Measurements from ENCODE around the gene ARHGEF39.
"Not testable (repeated sequence)": the region's sequence is repeated elsewhere in the genome, so short reads cannot be mapped to it uniquely, and the experiment has no call there.

Gene ARHGEF39

DNA sequence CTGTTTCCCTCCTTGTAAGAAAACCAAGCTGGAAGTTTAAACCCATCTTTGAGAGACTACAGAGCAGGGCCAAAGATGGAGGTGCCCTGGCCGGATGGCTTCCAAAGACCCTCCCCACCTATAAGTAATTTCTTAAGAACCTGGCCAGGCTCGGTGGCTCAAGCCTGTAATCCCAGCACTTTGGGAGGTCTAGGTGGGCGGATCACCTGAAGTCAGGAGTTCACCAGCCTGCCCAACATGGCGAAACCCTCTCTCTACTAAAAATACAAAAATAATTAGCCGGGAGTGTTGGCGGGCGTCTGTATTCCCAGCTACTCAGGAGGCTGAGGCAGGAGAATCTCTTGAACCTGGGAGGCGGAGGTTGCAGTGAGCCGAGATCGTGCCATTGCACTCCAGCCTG, 19.3 kb downstream of the ARHGEF39 start:
- H3K36me3 Mint-ChIP-seq; H3K9me3 Mint-ChIP-seq; ATAC-seq (ENCODE audit: low read depth); DNase-seq (ENCODE audit: low spot score in 2 of 2); H3K27me3 Mint-ChIP-seq: not testable (repeated sequence)
- peak overlapping the region; percentile 91 for H3K4me3 Mint-ChIP-seq
- H3K4me1 Mint-ChIP-seq = peaks cover 42% of the 10 kb centered on the region
- H3K27ac Mint-ChIP-seq = peak overlapping the region; percentile 95

DNA sequence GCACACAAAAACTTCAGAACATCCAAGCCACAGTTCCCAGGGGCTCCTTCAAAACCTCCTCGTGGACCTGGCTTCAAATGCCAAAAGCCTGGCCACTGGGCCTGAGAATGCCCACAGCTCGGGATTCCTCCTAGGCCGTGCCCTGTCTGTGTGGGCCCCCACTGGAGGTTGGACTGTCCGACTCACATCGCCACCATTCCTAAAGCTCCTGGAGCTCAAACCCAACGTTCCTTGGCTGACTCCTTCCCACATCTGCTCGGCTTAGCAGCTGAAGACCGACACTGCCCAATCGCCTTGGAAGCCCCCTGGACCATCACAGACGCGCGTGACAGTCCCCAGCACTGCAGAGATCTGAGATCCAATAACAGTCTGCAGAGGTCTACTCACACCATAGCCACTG, 21.9 kb downstream of the ARHGEF39 start:
- Mint-ChIP-seq H3K27me3 (no peaks in the 10 kb centered on the region), H3K27ac (no peak overlapping the region), H3K4me3 (no peak overlapping the region), H3K36me3 (peaks cover 8% of the 10 kb centered on the region), H3K4me1 (peaks cover 41% of the 10 kb centered on the region), H3K9me3 (no peaks in the 10 kb centered on the region)
- ATAC-seq (ENCODE audit: low read depth) (no peak), DNase-seq (ENCODE audit: low spot score in 2 of 2) (no peak)

DNA sequence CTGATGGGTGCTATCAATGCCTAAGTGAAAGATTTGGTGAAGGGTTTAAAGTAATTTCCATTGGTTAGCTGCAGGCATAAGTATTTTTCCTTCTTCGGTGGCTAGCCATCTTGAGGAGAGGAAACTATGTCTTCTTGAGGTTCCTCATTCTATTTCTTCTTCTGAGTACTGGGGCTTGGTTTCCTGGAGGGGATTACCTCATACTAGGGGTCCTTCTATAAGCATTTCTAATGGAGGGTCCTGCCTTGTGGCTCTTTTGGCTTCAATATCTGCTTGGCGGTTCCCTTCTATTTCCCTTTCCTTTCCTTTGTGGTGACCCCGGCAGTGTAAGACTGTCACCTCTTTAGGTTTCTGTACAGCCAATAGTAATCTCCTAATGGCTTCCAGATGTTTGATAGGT, 23.5 kb downstream of the ARHGEF39 start:
- not testable (repeated sequence) for DNase-seq (ENCODE audit: low spot score in 2 of 2); H3K9me3 Mint-ChIP-seq; ATAC-seq (ENCODE audit: low read depth); H3K36me3 Mint-ChIP-seq; H3K27me3 Mint-ChIP-seq
- Mint-ChIP-seq H3K4me3 (peak overlapping the region; percentile 24), H3K4me1 (peaks cover 49% of the 10 kb centered on the region), H3K27ac (peak overlapping the region; percentile 55)

DNA sequence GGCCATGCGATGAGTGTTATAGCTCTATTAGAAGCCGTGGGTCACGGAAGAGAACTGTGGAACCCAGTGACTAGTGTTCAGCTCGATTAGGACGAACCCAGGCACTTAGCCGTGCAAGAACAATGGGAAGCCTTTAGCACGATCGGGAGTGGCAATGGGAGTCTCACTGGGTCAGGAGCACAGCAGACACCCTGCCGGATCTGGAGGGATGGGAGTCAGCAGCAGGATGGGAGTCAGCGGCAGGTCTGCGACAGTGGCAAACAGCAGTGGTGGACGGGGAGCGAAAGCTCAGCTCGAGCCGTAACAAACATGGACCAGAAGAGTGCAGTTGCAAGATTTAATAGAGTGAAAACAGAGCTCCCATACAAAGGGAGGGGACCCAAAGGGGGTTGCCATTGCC, 24.6 kb downstream of the ARHGEF39 start:
- H3K9me3 Mint-ChIP-seq; H3K4me3 Mint-ChIP-seq; H3K27me3 Mint-ChIP-seq; H3K36me3 Mint-ChIP-seq; DNase-seq (ENCODE audit: low spot score in 2 of 2); ATAC-seq (ENCODE audit: low read depth); H3K27ac Mint-ChIP-seq: not testable (repeated sequence)
- H3K4me1 Mint-ChIP-seq = peaks cover 55% of the 10 kb centered on the region

DNA sequence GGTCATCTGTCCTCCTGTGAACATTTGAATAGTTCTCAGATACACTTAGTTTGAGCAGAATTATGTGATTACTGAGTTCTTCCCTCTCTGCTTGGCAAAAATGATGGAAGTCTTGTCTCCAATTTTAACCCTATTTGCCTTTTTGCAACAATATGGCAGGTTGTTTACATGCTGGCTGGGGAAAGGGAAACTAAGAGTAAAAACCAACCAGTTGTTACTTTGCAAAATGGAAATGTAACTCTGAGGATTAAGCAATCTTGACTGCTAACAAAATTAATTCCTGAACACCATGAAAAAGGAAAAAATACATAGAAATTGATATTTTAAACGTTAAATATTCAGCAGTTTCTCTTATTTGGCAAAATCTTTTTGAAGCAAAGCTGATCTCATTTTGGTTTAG, 25.4 kb downstream of the ARHGEF39 start:
- no peaks in the 10 kb centered on the region for H3K27me3 Mint-ChIP-seq
- ATAC-seq (ENCODE audit: low read depth) = no peak
- H3K9me3 Mint-ChIP-seq = no peaks in the 10 kb centered on the region
- DNase-seq (ENCODE audit: low spot score in 2 of 2) = no peak
- no peak overlapping the region for H3K27ac Mint-ChIP-seq
- peak overlapping the region; percentile 14 for H3K4me3 Mint-ChIP-seq
- H3K4me1 Mint-ChIP-seq = peaks cover 57% of the 10 kb centered on the region
- peaks cover 8% of the 10 kb centered on the region for H3K36me3 Mint-ChIP-seq

DNA sequence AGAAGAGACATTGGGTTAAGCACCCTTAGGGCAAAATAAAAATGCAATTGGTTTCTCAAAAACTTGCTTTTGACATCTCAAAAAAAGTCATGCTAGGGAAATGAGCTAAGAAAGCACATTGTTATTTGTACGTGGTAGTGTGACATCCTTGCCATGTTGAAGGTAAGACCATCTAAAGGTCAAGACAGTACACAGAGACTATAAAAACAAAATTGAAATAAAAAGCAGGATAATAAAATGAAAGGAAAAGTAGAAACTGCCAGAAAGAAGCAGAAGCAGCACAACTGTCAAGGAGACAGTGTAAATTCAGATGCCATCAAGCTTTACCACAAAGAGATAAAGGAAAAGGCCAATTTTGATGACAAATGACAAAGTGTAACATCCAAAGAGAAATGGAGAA, 25.8 kb downstream of the ARHGEF39 start:
- Mint-ChIP-seq H3K4me3 (peak overlapping the region; percentile 14), H3K4me1 (peaks cover 58% of the 10 kb centered on the region)
- H3K27ac Mint-ChIP-seq; H3K27me3 Mint-ChIP-seq; ATAC-seq (ENCODE audit: low read depth); DNase-seq (ENCODE audit: low spot score in 2 of 2); H3K36me3 Mint-ChIP-seq; H3K9me3 Mint-ChIP-seq: not testable (repeated sequence)

DNA sequence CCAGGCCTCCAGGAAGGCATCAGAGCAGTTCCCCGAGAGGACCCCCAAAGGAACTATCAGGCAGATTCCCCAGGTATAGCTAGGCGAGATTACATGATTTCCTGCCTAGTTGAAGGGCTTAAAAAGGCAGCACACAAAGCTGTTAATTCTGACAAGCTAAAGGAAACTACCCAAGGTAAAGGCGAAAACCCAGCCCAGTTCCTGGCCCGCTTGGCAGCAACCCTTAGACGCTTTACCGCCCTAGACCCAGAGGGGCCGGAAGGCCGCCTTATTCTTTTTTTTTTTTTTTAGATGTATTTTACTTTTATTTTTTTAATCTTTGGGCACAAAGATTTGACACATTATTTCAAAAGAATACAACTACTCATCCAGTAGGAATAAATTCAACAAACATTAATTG, 26.2 kb downstream of the ARHGEF39 start:
- not testable (repeated sequence) for DNase-seq (ENCODE audit: low spot score in 2 of 2); H3K27me3 Mint-ChIP-seq; H3K9me3 Mint-ChIP-seq; H3K27ac Mint-ChIP-seq; H3K36me3 Mint-ChIP-seq; H3K4me3 Mint-ChIP-seq; ATAC-seq (ENCODE audit: low read depth)
- H3K4me1 Mint-ChIP-seq = peaks cover 60% of the 10 kb centered on the region

DNA sequence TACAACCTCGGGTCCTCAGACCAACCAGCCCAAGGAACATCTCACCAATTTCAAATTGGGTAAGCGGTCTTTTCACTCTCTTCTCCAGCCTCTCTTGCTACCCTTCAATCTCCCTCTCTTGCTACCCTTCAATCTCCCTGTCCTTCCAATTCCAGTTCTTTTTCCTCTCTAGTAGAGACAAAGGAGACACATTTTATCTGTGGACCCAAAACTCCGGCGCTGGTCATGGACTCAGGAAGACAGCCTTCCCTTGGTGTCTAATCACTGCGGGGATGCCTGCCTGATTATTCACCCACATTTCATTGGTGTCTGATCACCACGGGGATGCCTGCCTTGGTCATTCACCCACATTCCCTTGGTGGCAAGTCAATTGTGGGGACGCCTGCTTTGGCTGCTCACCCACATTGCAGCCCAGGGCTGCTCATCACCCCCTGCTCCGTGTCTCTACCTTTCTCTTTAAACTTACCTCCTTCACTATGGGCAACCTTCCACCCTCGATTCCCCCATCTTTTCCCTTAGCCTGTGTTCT, 27.5 kb downstream of the ARHGEF39 start:
- H3K27ac Mint-ChIP-seq = peak overlapping the region; percentile 89

DNA sequence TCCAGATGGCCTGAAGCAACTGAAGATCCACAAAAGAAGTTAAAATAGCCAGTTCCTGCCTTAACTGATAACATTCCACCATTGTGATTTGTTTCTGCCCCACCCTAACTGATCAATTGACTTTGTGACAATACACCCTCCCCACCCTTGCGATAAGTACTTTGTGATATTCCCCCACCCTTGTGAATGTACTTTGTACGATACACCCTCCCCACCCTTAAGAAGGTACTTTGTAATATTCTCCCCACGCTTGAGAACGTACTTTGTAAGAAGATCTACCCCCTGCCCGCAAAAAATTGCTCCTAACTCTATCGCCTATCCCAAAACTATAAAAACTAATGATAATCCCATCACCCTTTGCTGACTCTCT, 28.1 kb downstream of the ARHGEF39 start:
- Mint-ChIP-seq H3K27ac (peak overlapping the region; percentile 89), H3K4me3 (peak overlapping the region; percentile 15), H3K4me1 (peaks cover 60% of the 10 kb centered on the region)
- not testable (repeated sequence) for H3K27me3 Mint-ChIP-seq; ATAC-seq (ENCODE audit: low read depth); DNase-seq (ENCODE audit: low spot score in 2 of 2); H3K9me3 Mint-ChIP-seq; H3K36me3 Mint-ChIP-seq

More for the DNA sequence above, 27.5 kb downstream of the ARHGEF39 start:
- peaks cover 60% of the 10 kb centered on the region for H3K4me1 Mint-ChIP-seq
- H3K36me3 Mint-ChIP-seq; ATAC-seq (ENCODE audit: low read depth); H3K27me3 Mint-ChIP-seq; DNase-seq (ENCODE audit: low spot score in 2 of 2); H3K9me3 Mint-ChIP-seq: not testable (repeated sequence)
- peak overlapping the region; percentile 45 for H3K4me3 Mint-ChIP-seq

DNA sequence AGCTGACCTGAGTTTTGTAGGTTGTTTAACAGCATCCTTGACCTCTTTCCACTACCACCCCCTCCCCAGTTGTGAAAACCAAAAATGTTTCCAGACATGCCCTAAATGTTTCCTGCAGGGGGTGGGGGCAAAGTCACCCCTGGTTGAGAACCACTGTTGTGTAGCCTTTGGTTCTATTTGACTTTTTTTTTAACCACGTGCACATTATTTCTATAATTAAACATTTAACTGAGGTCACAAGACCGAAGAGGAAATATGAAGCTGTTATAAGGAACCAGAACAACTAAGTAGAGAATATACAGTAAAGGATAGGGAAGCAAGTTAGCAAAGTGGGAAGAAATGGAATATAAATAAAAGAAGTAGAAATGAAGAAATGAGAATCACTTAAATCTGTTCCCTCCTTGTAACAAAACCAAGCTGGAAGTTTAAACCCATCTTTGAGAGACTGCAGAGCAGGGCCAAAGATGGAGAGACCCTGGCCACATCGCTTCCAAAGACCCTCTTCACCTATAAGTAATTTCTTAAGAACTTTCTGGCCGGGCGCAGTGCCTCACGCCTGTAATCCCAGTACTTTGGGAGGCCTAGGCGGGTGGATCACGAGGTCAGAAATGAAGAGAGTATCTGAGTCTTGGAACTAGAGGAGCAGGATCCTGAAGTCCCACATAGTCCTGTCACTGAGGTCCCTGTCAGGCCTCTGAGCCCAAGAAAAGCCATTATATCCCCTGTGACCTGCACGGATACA, 28.7 kb downstream of the ARHGEF39 start:
- no peak for DNase-seq (ENCODE audit: low spot score in 2 of 2)
- peak overlapping the region; percentile 75 for H3K4me3 Mint-ChIP-seq

DNA sequence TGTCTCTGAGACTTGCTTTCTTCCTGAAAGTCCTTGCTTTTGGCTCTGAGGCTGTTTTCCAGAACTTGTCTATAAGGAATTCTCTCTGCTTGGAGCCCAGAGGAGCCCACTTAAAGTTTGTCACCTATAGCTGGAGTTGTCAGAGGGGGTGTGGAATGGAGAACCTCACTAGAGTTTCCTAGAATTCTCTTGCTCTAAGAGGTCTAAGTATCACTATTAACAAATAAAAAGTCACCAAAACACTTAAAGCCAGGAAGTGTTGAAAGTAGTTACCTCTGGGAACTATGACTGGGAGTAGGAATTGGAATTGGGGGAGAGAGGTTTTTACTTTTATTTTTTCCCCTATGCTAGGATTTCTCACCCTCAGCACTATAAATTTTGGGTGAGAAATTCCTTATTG, 29.3 kb downstream of the ARHGEF39 start:
- Mint-ChIP-seq H3K4me3 (peak overlapping the region; percentile 75), H3K4me1 (peaks cover 50% of the 10 kb centered on the region), H3K27me3 (no peaks in the 10 kb centered on the region), H3K36me3 (peaks cover 5% of the 10 kb centered on the region), H3K9me3 (no peaks in the 10 kb centered on the region), H3K27ac (peak overlapping the region; percentile 89)
- no peak for DNase-seq (ENCODE audit: low spot score in 2 of 2)
- ATAC-seq (ENCODE audit: low read depth) = no peak

More for the DNA sequence above, 28.7 kb downstream of the ARHGEF39 start:
- Mint-ChIP-seq H3K9me3 (no peaks in the 10 kb centered on the region), H3K4me1 (peaks cover 56% of the 10 kb centered on the region), H3K36me3 (peaks cover 5% of the 10 kb centered on the region), H3K27me3 (no peaks in the 10 kb centered on the region), H3K27ac (peak overlapping the region; percentile 89)
- ATAC-seq (ENCODE audit: low read depth) = peak; percentile 81

DNA sequence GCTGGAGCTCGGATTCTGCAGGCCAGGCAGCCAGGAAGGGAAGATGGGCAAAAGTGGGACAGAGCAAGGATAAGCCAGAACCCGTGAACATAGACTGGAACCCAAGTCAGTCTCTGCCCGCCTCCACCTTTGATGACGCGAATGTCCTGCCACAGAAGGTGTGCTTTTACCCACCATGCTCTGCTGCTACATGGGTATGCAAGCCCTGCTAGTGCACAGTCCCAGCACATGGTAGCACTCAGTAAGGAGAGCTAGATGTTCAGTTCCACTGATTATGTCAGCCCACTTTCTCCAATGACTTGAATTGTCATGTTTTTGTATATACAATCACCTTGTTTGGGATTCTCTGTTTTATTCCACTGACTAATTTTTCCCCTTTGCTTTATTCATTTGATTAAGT, 35.4 kb downstream of the ARHGEF39 start:
- ATAC-seq (ENCODE audit: low read depth) (no peak), DNase-seq (ENCODE audit: low spot score in 2 of 2) (no peak)
- Mint-ChIP-seq H3K9me3 (no peaks in the 10 kb centered on the region), H3K27me3 (no peaks in the 10 kb centered on the region), H3K27ac (no peak overlapping the region), H3K36me3 (no peaks in the 10 kb centered on the region), H3K4me3 (no peak overlapping the region), H3K4me1 (peaks cover 17% of the 10 kb centered on the region)

DNA sequence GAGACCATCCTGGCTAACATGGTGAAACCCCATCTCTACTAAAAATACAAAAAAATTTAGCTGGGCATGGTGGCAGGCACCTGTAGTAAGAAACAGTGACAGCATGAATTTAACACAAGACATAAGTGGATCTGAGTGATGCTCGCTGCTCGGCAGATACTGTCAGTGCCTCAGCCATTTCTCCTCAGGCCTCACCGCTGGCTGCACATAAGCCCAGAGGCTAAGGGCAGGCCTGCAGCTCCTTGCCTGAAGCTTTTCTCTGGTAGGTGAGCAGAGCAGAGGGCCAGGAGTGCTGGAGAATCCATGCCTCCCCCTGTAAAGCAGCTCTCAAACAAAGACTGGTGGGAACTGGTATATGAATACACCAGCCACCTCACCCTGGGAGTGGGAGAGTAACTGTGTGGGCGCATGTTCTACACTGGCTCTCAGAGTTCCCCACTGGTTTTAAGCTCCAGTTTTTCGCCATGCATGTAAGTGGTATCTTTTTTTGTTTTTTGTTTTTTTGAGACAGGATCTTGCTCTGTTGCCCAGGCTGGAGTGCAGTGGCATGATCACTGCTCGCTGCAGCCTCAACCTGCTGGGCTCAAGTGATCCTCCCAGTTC, 36.5 kb downstream of the ARHGEF39 start:
- no peak for DNase-seq (ENCODE audit: low spot score in 2 of 2)
- Mint-ChIP-seq H3K4me3 (no peak overlapping the region), H3K27ac (no peak overlapping the region), H3K9me3 (no peaks in the 10 kb centered on the region), H3K4me1 (peaks cover 11% of the 10 kb centered on the region), H3K27me3 (no peaks in the 10 kb centered on the region), H3K36me3 (no peaks in the 10 kb centered on the region)
- no peak for ATAC-seq (ENCODE audit: low read depth)

DNA sequence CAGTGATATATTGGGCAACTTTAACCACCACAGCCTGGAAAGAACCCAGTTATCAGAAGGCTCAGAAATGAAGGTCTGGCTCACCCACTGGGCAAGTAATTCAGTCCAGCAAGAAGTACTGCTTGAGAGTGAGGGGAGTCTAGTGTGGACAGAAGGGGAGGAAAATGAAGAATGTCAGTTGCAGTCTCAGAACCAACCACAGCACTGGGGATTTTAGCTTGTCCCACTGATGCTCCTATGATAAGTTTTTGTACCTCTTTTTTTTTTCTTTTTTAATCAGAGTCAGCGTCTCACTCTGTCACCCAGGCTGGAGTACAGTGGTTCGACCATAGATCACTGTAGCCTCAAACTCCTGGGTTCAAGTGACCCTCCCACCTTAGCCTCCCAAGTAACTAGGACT, 37.4 kb downstream of the ARHGEF39 start:
- ATAC-seq (ENCODE audit: low read depth) = no peak
- no peak overlapping the region for H3K4me3 Mint-ChIP-seq
- H3K27ac Mint-ChIP-seq = no peak overlapping the region
- no peaks in the 10 kb centered on the region for H3K9me3 Mint-ChIP-seq
- DNase-seq (ENCODE audit: low spot score in 2 of 2) = no peak
- H3K36me3 Mint-ChIP-seq = no peaks in the 10 kb centered on the region
- H3K27me3 Mint-ChIP-seq = no peaks in the 10 kb centered on the region
- H3K4me1 Mint-ChIP-seq = peaks cover 11% of the 10 kb centered on the region

All from memory B cell (primary cell).